OCI-LY3 (cell line): ENCODE results near the gene ACYP2.

ENCODE experiments used
- H2AFZ ChIP-seq: fragments of 200-600, 300-600 bp; shearing (Covaris generic); 2 replicates; pipeline ENCODE4 v1.6.0; 2014; ENCODE audit warnings: antibody characterized with exemption, low read depth, low read length
- H3K27ac ChIP-seq: fragments of 200-600, 300-600 bp; sonication (generic); 2 replicates; pipeline ENCODE4 v1.5.1; 2014; ENCODE audit warnings: mild to moderate bottlenecking, low read length, moderate library complexity, mixed read lengths
- H3K27me3 ChIP-seq: fragments of 200-600, 300-600 bp; sonication (generic); 2 replicates; pipeline ENCODE4 v1.6.1; 2014; ENCODE audit warnings: low read depth, low read length, mixed read lengths
- H3K36me3 ChIP-seq: fragments of 200-600, 300-600 bp; sonication (generic); replicated peaks from 2 replicates; pipeline ENCODE3; 2014; ENCODE audit warnings: low read depth, low read length, mixed read lengths
- H3K4me1 ChIP-seq: fragments of 300-600, 200-600 bp; sonication (generic); 2 replicates; pipeline ENCODE4 v1.6.1; 2014; ENCODE audit warnings: low read length, mixed read lengths
- H3K4me2 ChIP-seq: fragments of 200-600, 300-600 bp; sonication (generic); 2 replicates; pipeline ENCODE4 v1.6.1; 2014; ENCODE audit warnings: low read length, mixed read lengths
- H3K4me3 ChIP-seq: fragments of 300-600, 200-600 bp; sonication (generic); 2 replicates; pipeline ENCODE4 v1.5.1; 2014; ENCODE audit warnings: antibody characterized with exemption, mild to moderate bottlenecking, low read length, moderate library complexity
- H3K79me2 ChIP-seq: fragments of 300-600, 200-600 bp; shearing (Covaris generic); 2 replicates; pipeline ENCODE4 v1.6.1; 2014; ENCODE audit warnings: mild to moderate bottlenecking, low read length, mixed read lengths
- H3K9ac ChIP-seq: fragments of 300-600, 200-600 bp; shearing (Covaris generic); 2 replicates; pipeline ENCODE4 v1.6.0; 2014; ENCODE audit warnings: mild to moderate bottlenecking, low read length, moderate library complexity
- H3K9me3 ChIP-seq: fragments of 200-600, 300-600 bp; shearing (Covaris generic); 2 replicates; pipeline ENCODE4 v1.6.1; 2014; ENCODE audit warnings: low read length, mixed read lengths; ENCODE audit not compliant: insufficient read depth
- H4K20me1 ChIP-seq: fragments of 200-600, 300-600 bp; sonication (generic); 2 replicates; pipeline ENCODE4 v1.6.1; 2016; ENCODE audit warnings: low read length, mixed read lengths; ENCODE audit not compliant: insufficient read depth
- CTCF ChIP-seq: fragments of 200-600, 300-600 bp; sonication (generic); IDR thresholded peaks from 2 replicates; pipeline ENCODE4 v1.5.1; 2014; ENCODE audit warnings: antibody characterized with exemption, low read length, low read depth
- EZH2phosphoT487 ChIP-seq: fragments of 200-600 bp; shearing (Covaris generic); IDR thresholded peaks from 2 replicates; pipeline ENCODE4 v1.6.1; 2018; ENCODE audit warnings: antibody characterized with exemption, mixed run types, low read depth

ACYP2 gene

GRCh38 chr2:54213082-54213481 is 97.7 kb downstream of the ACYP2 start:
- Histone ChIP-seq H3K9me3 (no peaks in the 10 kb centered on the region), H3K4me2 (no peak overlapping the region), H3K27ac (no peak overlapping the region), H3K4me1 (no peaks in the 10 kb centered on the region), H2AFZ (no peak overlapping the region), H3K9ac (no peak overlapping the region), H3K4me3 (no peak overlapping the region), H4K20me1 (no peaks in the 10 kb centered on the region), H3K36me3 (no peaks in the 10 kb centered on the region), H3K79me2 (no peaks in the 10 kb centered on the region), H3K27me3 (no peaks in the 10 kb centered on the region)
- TF ChIP-seq EZH2phosphoT487 (no peak), CTCF (no peak)

DNA sequence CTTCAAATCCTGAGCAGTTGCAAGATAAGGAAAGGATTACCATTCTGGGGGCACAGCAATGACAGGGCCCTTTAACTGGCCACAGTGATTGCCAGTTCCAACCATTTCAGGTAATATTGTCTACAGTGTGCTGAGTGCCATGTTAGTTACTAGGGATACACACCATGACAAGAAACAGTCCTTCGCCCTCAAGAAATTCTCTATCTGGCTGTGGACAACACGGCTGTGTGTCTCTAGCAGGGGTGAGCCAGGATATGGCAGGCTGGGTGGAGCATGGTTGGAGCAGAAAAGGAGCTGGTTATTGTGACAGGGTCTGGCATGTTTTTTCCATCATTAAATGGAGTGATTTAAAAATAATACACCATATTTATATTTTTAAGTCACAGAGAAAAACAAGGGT is 109.6 kb downstream of the ACYP2 start:
- Histone ChIP-seq H3K27ac (no peak overlapping the region), H2AFZ (no peak overlapping the region), H3K4me3 (no peak overlapping the region), H3K4me2 (no peak overlapping the region), H3K9ac (no peak overlapping the region), H4K20me1 (no peaks in the 10 kb centered on the region), H3K36me3 (no peaks in the 10 kb centered on the region), H3K9me3 (no peaks in the 10 kb centered on the region), H3K4me1 (no peaks in the 10 kb centered on the region), H3K79me2 (no peaks in the 10 kb centered on the region), H3K27me3 (no peaks in the 10 kb centered on the region)
- TF ChIP-seq CTCF (no peak), EZH2phosphoT487 (no peak)

- H3K36me3 ChIP-seq, result no peaks in the 10 kb centered on the region
- H2AFZ ChIP-seq, result no peak overlapping the region
- no peak overlapping the region for H3K4me3 ChIP-seq
- no peak overlapping the region for H3K9ac ChIP-seq
- H3K9me3 ChIP-seq, result no peaks in the 10 kb centered on the region
- H3K4me2 ChIP-seq, result no peak overlapping the region
- no peaks in the 10 kb centered on the region for H3K27me3 ChIP-seq
- TF ChIP-seq EZH2phosphoT487 (no peak), CTCF (no peak)
- H4K20me1 ChIP-seq, result no peaks in the 10 kb centered on the region
- no peaks in the 10 kb centered on the region for H3K4me1 ChIP-seq
- no peaks in the 10 kb centered on the region for H3K79me2 ChIP-seq
- no peak overlapping the region for H3K27ac ChIP-seq
These were observed 110.8 kb downstream of the ACYP2 start for GRCh38 chr2:54226260-54226659.

GRCh38 chr2:54227798-54228197 is 112.4 kb downstream of the ACYP2 start:
- H3K27ac ChIP-seq, result no peak overlapping the region

More at GRCh38 chr2:54227798-54228197, 112.4 kb downstream of the ACYP2 start:
- Histone ChIP-seq H3K4me1 (no peaks in the 10 kb centered on the region), H3K4me3 (no peak overlapping the region), H2AFZ (no peak overlapping the region), H3K36me3 (no peaks in the 10 kb centered on the region), H3K79me2 (no peaks in the 10 kb centered on the region), H4K20me1 (no peaks in the 10 kb centered on the region), H3K9ac (no peak overlapping the region), H3K4me2 (no peak overlapping the region), H3K9me3 (no peaks in the 10 kb centered on the region), H3K27me3 (no peaks in the 10 kb centered on the region)
- no peak for TF ChIP-seq CTCF
- no peak for TF ChIP-seq EZH2phosphoT487
